Measurements from ENCODE around the gene ZNF836. TPM values are rescaled to one million over a fixed set of nuclear protein-coding genes. Genes with fewer than 3 reads are reported as not detected.

ZNF836 gene
- total and polyA plus RNA-seq, 4 donors = 11.9 to 26.2 (median 17.2) TPM

DNA sequence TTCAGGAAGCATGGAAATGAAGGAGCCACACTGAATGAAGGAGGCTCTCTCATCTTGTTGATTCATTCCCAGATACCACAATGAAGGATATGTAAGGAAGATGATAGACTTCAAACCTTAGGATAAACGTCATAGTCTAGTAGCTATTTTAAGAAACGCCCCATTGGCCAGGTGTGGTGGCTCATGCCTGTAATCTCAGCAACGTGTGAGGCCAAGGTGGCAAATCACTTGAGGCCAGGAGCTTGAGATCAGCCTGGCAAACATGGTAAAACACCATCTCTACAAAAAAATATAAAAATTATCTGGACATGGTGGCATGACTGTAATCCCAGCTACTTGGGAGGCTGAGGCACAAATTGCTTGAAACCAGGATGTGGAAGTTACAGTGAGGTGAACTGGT, 58.8 kb downstream of the ZNF836 start:
- Histone ChIP-seq H3K4me3 (ENCODE audit: low read depth, low read length) (no peak overlapping the region), H3K9me3 (ENCODE audit: control insufficient read depth, insufficient read depth, low read length) (peaks cover 43% of the 10 kb centered on the region), H3K27ac (ENCODE audit: low read depth, low read length) (no peak overlapping the region), H3K4me1 (ENCODE audit: control insufficient read depth, insufficient read depth, low read length) (no peaks in the 10 kb centered on the region), H3K36me3 (ENCODE audit: control insufficient read depth, insufficient read depth, low read length) (peaks cover 16% of the 10 kb centered on the region), H3K27me3 (ENCODE audit: control insufficient read depth, insufficient read depth, low read length) (no peaks in the 10 kb centered on the region)
- no peak for DNase-seq (ENCODE audit: low read depth in 4 of 6, low spot score in 6 of 6)
- WGBS (ENCODE audit: insufficient coverage) = 74% methylated on average over 2 of the region's 3 CpGs

DNA sequence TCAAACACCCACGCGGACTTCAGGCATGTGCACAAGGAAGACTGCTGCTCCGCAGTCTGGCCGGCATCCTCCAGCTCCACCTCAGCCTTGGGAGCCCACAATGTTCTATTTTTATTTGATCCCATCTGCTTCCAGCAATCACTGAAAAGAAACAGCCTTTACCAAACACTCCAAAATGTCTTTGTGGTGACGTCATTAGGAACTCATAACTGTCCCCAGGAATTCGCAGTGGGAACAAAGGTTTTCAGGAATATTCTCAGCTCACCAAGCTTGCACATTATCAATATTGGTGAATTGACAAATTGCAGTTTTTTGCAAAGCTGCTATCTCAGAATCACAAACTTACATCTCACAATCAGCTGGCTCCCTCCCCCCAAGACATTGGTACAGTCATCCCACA, 60.6 kb downstream of the ZNF836 start:
- Histone ChIP-seq H3K4me3 (ENCODE audit: low read depth, low read length) (no peak overlapping the region), H3K36me3 (ENCODE audit: control insufficient read depth, insufficient read depth, low read length) (peaks cover 6% of the 10 kb centered on the region), H3K4me1 (ENCODE audit: control insufficient read depth, insufficient read depth, low read length) (no peaks in the 10 kb centered on the region), H3K9me3 (ENCODE audit: control insufficient read depth, insufficient read depth, low read length) (peaks cover 31% of the 10 kb centered on the region), H3K27ac (ENCODE audit: low read depth, low read length) (no peak overlapping the region), H3K27me3 (ENCODE audit: control insufficient read depth, insufficient read depth, low read length) (no peaks in the 10 kb centered on the region)
- WGBS (ENCODE audit: insufficient coverage) = 94% methylated on average over 4 of the region's 6 CpGs
- no peak for DNase-seq (ENCODE audit: low read depth in 4 of 6, low spot score in 6 of 6)

Small RNA genes within 50 kb of the gene (small RNA-seq; reads per million reads assigned to genes)
- not detected for gene RPL37P23 (ENCODE audit: low replicate concordance)

Other genes with a start within 250 kb of the ZNF836 start
- gene ZNF613, start 244.1 kb downstream of the ZNF836 start, total RNA-seq = 10 to 100 TPM; 10.5 to 12.2 TPM
- gene ZNF613, start 244.1 kb downstream of the ZNF836 start, polyA plus RNA-seq (ENCODE audit: insufficient read length in 2 of 2) = 1 to 10 TPM; 9.5 to 9.8 TPM
- gene ZNF350, start 184.8 kb downstream of the ZNF836 start, total RNA-seq = 10 to 100 TPM; 15.2 to 15.9 TPM
- gene ZNF350, start 184.8 kb downstream of the ZNF836 start, polyA plus RNA-seq (ENCODE audit: insufficient read length in 2 of 2) = 10 to 100 TPM; 15.8 to 16.6 TPM
- gene ZNF615, start 163.4 kb downstream of the ZNF836 start, total RNA-seq = 10 to 100 TPM; 22.1 to 27.8 TPM
- gene ZNF615, start 163.4 kb downstream of the ZNF836 start, polyA plus RNA-seq (ENCODE audit: insufficient read length in 2 of 2) = 10 to 100 TPM; 12.8 to 15.4 TPM
- 10 to 100 TPM; 14.5 to 19.7 TPM for gene ZNF614, start 143.2 kb downstream of the ZNF836 start, total RNA-seq
- 10 to 100 TPM; 13.0 to 17.6 TPM for gene ZNF614, start 143.2 kb downstream of the ZNF836 start, polyA plus RNA-seq (ENCODE audit: insufficient read length in 2 of 2)
- gene ZNF432, start 122.8 kb downstream of the ZNF836 start, total RNA-seq = 10 to 100 TPM; 17.7 to 24.2 TPM
- gene ZNF432, start 122.8 kb downstream of the ZNF836 start, polyA plus RNA-seq (ENCODE audit: insufficient read length in 2 of 2) = 10 to 100 TPM; 17.7 to 22.4 TPM
- gene ZNF841, start 75.9 kb downstream of the ZNF836 start, total RNA-seq = 10 to 100 TPM; 25.9 to 33.0 TPM
- gene ZNF841, start 75.9 kb downstream of the ZNF836 start, polyA plus RNA-seq (ENCODE audit: insufficient read length in 2 of 2) = 10 to 100 TPM; 12.0 to 20.8 TPM
- gene ZNF616, start 31.7 kb downstream of the ZNF836 start, total RNA-seq = 10 to 100 TPM; 16.9 to 18.0 TPM
- 10 to 100 TPM in 1 of 2 donors, 1 to 10 TPM in 1; 9.1 to 10.6 TPM for gene ZNF616, start 31.7 kb downstream of the ZNF836 start, polyA plus RNA-seq (ENCODE audit: insufficient read length in 2 of 2)
- 100 to 1,000 TPM; 217 to 232 TPM for gene PPP2R1A, start 18.4 kb upstream of the ZNF836 start, total RNA-seq
- 100 to 1,000 TPM; 726 to 752 TPM for gene PPP2R1A, start 18.4 kb upstream of the ZNF836 start, polyA plus RNA-seq (ENCODE audit: insufficient read length in 2 of 2)
- 10 to 100 TPM; 13.7 to 22.1 TPM for gene ZNF766, start 98.0 kb upstream of the ZNF836 start, total RNA-seq
- gene ZNF766, start 98.0 kb upstream of the ZNF836 start, polyA plus RNA-seq (ENCODE audit: insufficient read length in 2 of 2) = 10 to 100 TPM; 10.2 to 10.7 TPM
- gene ZNF480, start 125.5 kb upstream of the ZNF836 start, total RNA-seq = 10 to 100 TPM; 10.0 to 13.4 TPM
- 10 to 100 TPM in 1 of 2 donors, 1 to 10 TPM in 1; 8.2 to 10.8 TPM for gene ZNF480, start 125.5 kb upstream of the ZNF836 start, polyA plus RNA-seq (ENCODE audit: insufficient read length in 2 of 2)
- gene ZNF610, start 164.6 kb upstream of the ZNF836 start, total RNA-seq = 10 to 100 TPM; 11.4 to 12.9 TPM
- gene ZNF610, start 164.6 kb upstream of the ZNF836 start, polyA plus RNA-seq (ENCODE audit: insufficient read length in 2 of 2) = 10 to 100 TPM; 11.5 to 13.3 TPM
- 10 to 100 TPM; 41.5 to 56.7 TPM for gene ZNF880, start 198.3 kb upstream of the ZNF836 start, total RNA-seq
- gene ZNF880, start 198.3 kb upstream of the ZNF836 start, polyA plus RNA-seq (ENCODE audit: insufficient read length in 2 of 2) = 10 to 100 TPM; 14.9 to 26.2 TPM
- gene ZNF528, start 226.2 kb upstream of the ZNF836 start, total RNA-seq = 10 to 100 TPM; 45.7 to 68.2 TPM
- gene ZNF528, start 226.2 kb upstream of the ZNF836 start, polyA plus RNA-seq (ENCODE audit: insufficient read length in 2 of 2) = 10 to 100 TPM; 38.9 to 46.3 TPM

Data from spinal cord (tissue), 10 donors.